Activated CD8-positive, alpha-beta memory T cell treated with anti-CD3 and anti-CD28 coated beads, Interleukin-2, amount 50 U/mL, for 24 hours (primary cell): ENCODE measurements around the gene MPP2.
"Not testable (repeated sequence)": the region's sequence is repeated elsewhere in the genome, so short reads cannot be mapped to it uniquely, and the experiment has no call there.

ENCODE experiments used
- DNase-seq: peaks from one replicate; pipeline ENCODE4 v3.0.0-alpha.2; 2020; ENCODE audit errors: extremely low read depth

Gene MPP2

GRCh38 chr17:43875476-43876147 is 31.7 kb downstream of the MPP2 start:
- DNase-seq: no peak

- no peak for DNase-seq
Measured at GRCh38 chr17:43874293-43874692, 33.0 kb downstream of the MPP2 start.

GRCh38 chr17:43873815-43874214 is 33.5 kb downstream of the MPP2 start:
- DNase-seq: no peak

- no peak for DNase-seq
Measured at GRCh38 chr17:43873091-43873490, 34.2 kb downstream of the MPP2 start.

- no peak for DNase-seq
Measured at GRCh38 chr17:43871946-43872690, 35.2 kb downstream of the MPP2 start.

GRCh38 chr17:43869031-43869430 is 38.3 kb downstream of the MPP2 start:
- not testable (repeated sequence) for DNase-seq

GRCh38 chr17:43868226-43868994 is 38.9 kb downstream of the MPP2 start:
- DNase-seq: no peak

- DNase-seq: no peak
Measured at GRCh38 chr17:43864161-43864984, 43.0 kb downstream of the MPP2 start.

GRCh38 chr17:43861960-43862359 is 45.4 kb downstream of the MPP2 start:
- DNase-seq: no peak

- DNase-seq: no peak
Measured at GRCh38 chr17:43860927-43861622, 46.3 kb downstream of the MPP2 start.

- no peak for DNase-seq
Measured at GRCh38 chr17:43860077-43860725, 47.1 kb downstream of the MPP2 start.

GRCh38 chr17:43857957-43858600 is 49.3 kb downstream of the MPP2 start:
- no peak for DNase-seq

- no peak for DNase-seq
Measured at GRCh38 chr17:43857141-43857540, 50.2 kb downstream of the MPP2 start.

GRCh38 chr17:43856141-43856540 is 51.2 kb downstream of the MPP2 start:
- no peak for DNase-seq

GRCh38 chr17:43855061-43855460 is 52.3 kb downstream of the MPP2 start:
- no peak for DNase-seq

GRCh38 chr17:43854498-43854897 is 52.8 kb downstream of the MPP2 start:
- DNase-seq: no peak

- DNase-seq: no peak
Measured at GRCh38 chr17:43853546-43853945, 53.8 kb downstream of the MPP2 start.

GRCh38 chr17:43852571-43852970 is 54.8 kb downstream of the MPP2 start:
- DNase-seq: no peak

- no peak for DNase-seq
Measured at GRCh38 chr17:43849116-43849515, 58.2 kb downstream of the MPP2 start.

- DNase-seq: no peak
Measured at GRCh38 chr17:43848601-43849000, 58.7 kb downstream of the MPP2 start.
